Suprapubic skin (tissue), 4 donors: Measurements from ENCODE around the gene TUBB2A.

ENCODE experiments used
- POLR2A ChIP-seq, 2 donors: fragments of 450-650 bp; IDR thresholded peaks; one replicate each; pipeline ENCODE4 v1.6.1; 2017; ENCODE audit warnings: antibody characterized with exemption in 2 of 2, mild to moderate bottlenecking in 2 of 2, moderate library complexity in 2 of 2
- POLR2AphosphoS5 ChIP-seq, 3 donors: sonication (generic); formaldehyde crosslinking; IDR thresholded peaks; one replicate each; pipeline ENCODE4 v1.6.1; 2017; ENCODE audit warnings: antibody characterized with exemption in 3 of 3
- TF ChIP-seq, protein P1 (sequence below), 2 donors: fragments of 200-600 bp in 1 of 2; fragments of 450-650 bp in 1 of 2; sonication (generic) in 1 of 2; IDR thresholded peaks; one replicate each; pipeline ENCODE4 v1.5.1; 2016 to 2019; ENCODE audit warnings: antibody characterized with exemption in 2 of 2, mild to moderate bottlenecking in 1 of 2, moderate library complexity in 1 of 2

- TF ChIP-seq POLR2AphosphoS5 (IDR thresholded peaks at IDR 0.05) (no peak), POLR2A (IDR thresholded peaks at IDR 0.05) (no peak)
- TF ChIP-seq, protein P1, sequence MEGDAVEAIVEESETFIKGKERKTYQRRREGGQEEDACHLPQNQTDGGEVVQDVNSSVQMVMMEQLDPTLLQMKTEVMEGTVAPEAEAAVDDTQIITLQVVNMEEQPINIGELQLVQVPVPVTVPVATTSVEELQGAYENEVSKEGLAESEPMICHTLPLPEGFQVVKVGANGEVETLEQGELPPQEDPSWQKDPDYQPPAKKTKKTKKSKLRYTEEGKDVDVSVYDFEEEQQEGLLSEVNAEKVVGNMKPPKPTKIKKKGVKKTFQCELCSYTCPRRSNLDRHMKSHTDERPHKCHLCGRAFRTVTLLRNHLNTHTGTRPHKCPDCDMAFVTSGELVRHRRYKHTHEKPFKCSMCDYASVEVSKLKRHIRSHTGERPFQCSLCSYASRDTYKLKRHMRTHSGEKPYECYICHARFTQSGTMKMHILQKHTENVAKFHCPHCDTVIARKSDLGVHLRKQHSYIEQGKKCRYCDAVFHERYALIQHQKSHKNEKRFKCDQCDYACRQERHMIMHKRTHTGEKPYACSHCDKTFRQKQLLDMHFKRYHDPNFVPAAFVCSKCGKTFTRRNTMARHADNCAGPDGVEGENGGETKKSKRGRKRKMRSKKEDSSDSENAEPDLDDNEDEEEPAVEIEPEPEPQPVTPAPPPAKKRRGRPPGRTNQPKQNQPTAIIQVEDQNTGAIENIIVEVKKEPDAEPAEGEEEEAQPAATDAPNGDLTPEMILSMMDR (IDR thresholded peaks at IDR 0.05): no peak
These were observed 30.9 kb upstream of the TUBB2A start for GRCh38 chr6:3188262-3188661.
